IPS-18a (cell line): Measurements from ENCODE around the gene B4GALNT4.

Experiments used
- H3K27ac ChIP-seq: one replicate; pipeline ENCODE4 v1.5.1; 2013; ENCODE audit warnings: low read length
- H3K27me3 ChIP-seq: one replicate; pipeline ENCODE4 v1.6.1; 2013; ENCODE audit warnings: mild to moderate bottlenecking, low read length; ENCODE audit not compliant: control insufficient read depth, insufficient read depth
- H3K36me3 ChIP-seq: one replicate; pipeline ENCODE4 v1.6.1; 2013; ENCODE audit warnings: low read depth, low read length; ENCODE audit not compliant: control insufficient read depth
- H3K4me1 ChIP-seq: one replicate; pipeline ENCODE4 v1.6.1; 2013; ENCODE audit warnings: low read depth, low read length; ENCODE audit not compliant: control insufficient read depth
- H3K4me3 ChIP-seq: one replicate; pipeline ENCODE4 v1.5.1; 2013; ENCODE audit warnings: low read length
- H3K9ac ChIP-seq: one replicate; pipeline ENCODE4 v1.6.1; 2013; ENCODE audit warnings: mild to moderate bottlenecking, low read length, moderate library complexity
- H3K9me3 ChIP-seq: one replicate; pipeline ENCODE4 v1.6.1; 2013; ENCODE audit warnings: low read depth, low read length; ENCODE audit not compliant: control insufficient read depth

The B4GALNT4 gene

DNA sequence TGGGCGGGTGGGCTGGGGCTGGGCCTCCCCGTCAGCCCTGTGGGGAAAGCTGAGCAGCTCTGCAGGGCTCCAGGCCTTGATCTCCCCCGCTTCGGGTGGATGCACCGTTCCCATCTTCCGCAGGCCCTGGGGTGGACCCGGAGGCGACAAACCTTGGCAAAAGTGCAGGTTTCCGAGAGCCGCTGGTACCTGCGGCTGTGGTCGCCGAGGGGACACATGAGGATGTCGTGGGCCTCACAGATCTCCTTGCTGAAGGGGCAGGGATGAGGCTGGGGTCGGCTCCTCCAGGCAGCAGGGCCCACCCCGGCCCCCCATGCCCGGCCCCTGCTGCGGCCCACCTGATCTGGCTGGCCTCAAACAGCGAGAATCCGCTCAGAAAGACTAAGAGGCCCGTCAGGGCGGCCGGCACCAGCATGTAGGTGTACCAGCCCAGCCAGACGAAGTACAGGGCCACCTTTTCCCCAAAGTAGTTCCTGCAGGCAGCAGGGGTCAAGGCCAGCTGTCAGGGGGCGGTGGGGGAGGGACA, 60.7 kb downstream of the B4GALNT4 start:
- H3K27ac ChIP-seq = no peak overlapping the region
- no peaks in the 10 kb centered on the region for H3K9me3 ChIP-seq
- H3K27me3 ChIP-seq = no peaks in the 10 kb centered on the region
- H3K4me1 ChIP-seq = no peaks in the 10 kb centered on the region
- no peak overlapping the region for H3K4me3 ChIP-seq
- no peaks in the 10 kb centered on the region for H3K36me3 ChIP-seq
- no peak overlapping the region for H3K9ac ChIP-seq
